ENCODE results near the gene SLAIN1. TPM values are rescaled to one million over a fixed set of nuclear protein-coding genes. Genes with fewer than 3 reads are reported as not detected.

Gene SLAIN1
- polyA plus RNA-seq, 3 donors, result 0.43 to 1.4 (median 0.75) TPM

DNA sequence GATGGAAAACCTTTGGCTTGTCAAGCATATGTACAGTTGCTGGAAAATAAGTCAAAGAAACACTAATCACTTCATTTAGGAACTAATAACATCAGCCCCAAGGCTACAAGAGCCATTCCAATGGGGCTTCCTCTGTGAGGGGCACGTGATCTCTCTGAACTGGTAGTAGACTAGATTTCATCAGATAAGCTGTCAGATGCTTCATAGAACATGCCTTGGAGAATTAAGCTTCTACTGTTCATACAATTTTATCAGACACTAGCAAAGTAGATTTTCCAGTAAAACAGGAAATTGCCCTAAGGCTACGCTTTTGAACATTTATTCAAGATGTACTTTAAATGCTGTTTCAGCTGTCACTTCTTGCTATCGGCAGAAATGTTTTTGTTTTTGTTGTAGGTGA, 113.4 kb downstream of the SLAIN1 start:
- H3K36me3 ChIP-seq (replicated peaks in 1 of 2; ENCODE audit: control insufficient read depth in 1 of 2, insufficient read depth in 2 of 2, low read length in 2 of 2), result no peaks in the 10 kb centered on the region
- no peak overlapping the region for H3K4me3 ChIP-seq (replicated peaks in 1 of 3; ENCODE audit: low read depth in 2 of 3, low read length in 3 of 3)
- H3K4me1 ChIP-seq (ENCODE audit: control insufficient read depth in 1 of 2, insufficient read depth in 2 of 2, low read length in 2 of 2), result peaks cover 16 to 19% of the 10 kb centered on the region in 2 donors
- H3K36me3 Mint-ChIP-seq, result no peaks in the 10 kb centered on the region
- no peaks in the 10 kb centered on the region for H3K9me3 ChIP-seq (replicated peaks in 1 of 2; ENCODE audit: control insufficient read depth in 1 of 2, insufficient read depth in 1 of 2, low read length in 2 of 2)
- no peaks in the 10 kb centered on the region for H4K20me1 ChIP-seq (ENCODE audit: insufficient read depth, low read length)
- H3K4me2 ChIP-seq (replicated peaks; ENCODE audit: extremely low read depth, low read length, poor library complexity, severe bottlenecking), result peak overlapping the region; percentile 0
- WGBS (ENCODE audit: insufficient coverage), result no CpG with 5 or more reads among the region's 3 CpGs
- H2AFZ ChIP-seq (ENCODE audit: insufficient read depth, low read depth, low read length, poor library complexity, severe bottlenecking), result no peak overlapping the region
- no peak overlapping the region for H3K27ac Mint-ChIP-seq
- intact Hi-C loops (cut with micrococcal nuclease), result no loop called here
- no peak overlapping the region for H3K4me3 Mint-ChIP-seq
- no peak overlapping the region for H3K27ac ChIP-seq (ENCODE audit: low read depth in 1 of 2, low read length in 2 of 2)
- TF ChIP-seq, protein P1, sequence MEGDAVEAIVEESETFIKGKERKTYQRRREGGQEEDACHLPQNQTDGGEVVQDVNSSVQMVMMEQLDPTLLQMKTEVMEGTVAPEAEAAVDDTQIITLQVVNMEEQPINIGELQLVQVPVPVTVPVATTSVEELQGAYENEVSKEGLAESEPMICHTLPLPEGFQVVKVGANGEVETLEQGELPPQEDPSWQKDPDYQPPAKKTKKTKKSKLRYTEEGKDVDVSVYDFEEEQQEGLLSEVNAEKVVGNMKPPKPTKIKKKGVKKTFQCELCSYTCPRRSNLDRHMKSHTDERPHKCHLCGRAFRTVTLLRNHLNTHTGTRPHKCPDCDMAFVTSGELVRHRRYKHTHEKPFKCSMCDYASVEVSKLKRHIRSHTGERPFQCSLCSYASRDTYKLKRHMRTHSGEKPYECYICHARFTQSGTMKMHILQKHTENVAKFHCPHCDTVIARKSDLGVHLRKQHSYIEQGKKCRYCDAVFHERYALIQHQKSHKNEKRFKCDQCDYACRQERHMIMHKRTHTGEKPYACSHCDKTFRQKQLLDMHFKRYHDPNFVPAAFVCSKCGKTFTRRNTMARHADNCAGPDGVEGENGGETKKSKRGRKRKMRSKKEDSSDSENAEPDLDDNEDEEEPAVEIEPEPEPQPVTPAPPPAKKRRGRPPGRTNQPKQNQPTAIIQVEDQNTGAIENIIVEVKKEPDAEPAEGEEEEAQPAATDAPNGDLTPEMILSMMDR (IDR thresholded peaks at IDR 0.05), result no peak
- H3K9ac ChIP-seq (ENCODE audit: insufficient read depth, low read length, poor library complexity, severe bottlenecking), result no peak overlapping the region
- H3K9me3 Mint-ChIP-seq, result peaks cover 0 to 4% (median 0%) of the 10 kb centered on the region in 7 donors
- no peaks in the 10 kb centered on the region for H3K79me2 ChIP-seq (ENCODE audit: insufficient read depth, low read length)
- no peaks in the 10 kb centered on the region for H3K27me3 Mint-ChIP-seq (ENCODE audit: low read depth in 3 of 3)
- no peaks in the 10 kb centered on the region for H3K27me3 ChIP-seq (ENCODE audit: control insufficient read depth in 2 of 2, insufficient read depth in 2 of 2, low read length in 2 of 2)
- peak in 2 of 3 donors; percentile 9 to 26 for DNase-seq
- peaks cover 20% of the 10 kb centered on the region for H3K4me1 Mint-ChIP-seq

DNA sequence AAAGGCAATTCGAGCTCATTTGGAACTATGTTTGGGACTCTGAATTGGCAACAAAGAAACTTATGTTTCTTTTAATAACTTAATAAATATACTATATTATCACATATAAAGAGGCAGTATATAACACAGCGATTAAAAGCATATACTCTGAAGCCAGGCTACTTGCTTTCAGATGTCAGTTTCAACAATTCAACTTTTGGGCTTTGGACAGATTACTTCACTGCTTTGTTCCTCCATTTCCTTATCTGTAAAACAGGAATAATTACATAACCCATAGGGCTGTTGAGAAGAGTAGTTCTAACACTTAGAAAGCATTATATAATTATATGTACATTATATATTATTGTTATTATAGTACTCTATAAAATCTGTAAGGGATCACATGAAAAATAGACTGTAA, 113.9 kb downstream of the SLAIN1 start:
- Histone ChIP-seq H4K20me1 (ENCODE audit: insufficient read depth, low read length) (no peaks in the 10 kb centered on the region), H3K9me3 (replicated peaks in 1 of 2; ENCODE audit: control insufficient read depth in 1 of 2, insufficient read depth in 1 of 2, low read length in 2 of 2) (no peaks in the 10 kb centered on the region), H3K9ac (ENCODE audit: insufficient read depth, low read length, poor library complexity, severe bottlenecking) (no peak overlapping the region), H3K27ac (ENCODE audit: low read depth in 1 of 2, low read length in 2 of 2) (no peak overlapping the region), H2AFZ (ENCODE audit: insufficient read depth, low read depth, low read length, poor library complexity, severe bottlenecking) (no peak overlapping the region), H3K27me3 (ENCODE audit: control insufficient read depth in 2 of 2, insufficient read depth in 2 of 2, low read length in 2 of 2) (no peaks in the 10 kb centered on the region), H3K4me3 (replicated peaks in 1 of 3; ENCODE audit: low read depth in 2 of 3, low read length in 3 of 3) (no peak overlapping the region), H3K4me2 (replicated peaks; ENCODE audit: extremely low read depth, low read length, poor library complexity, severe bottlenecking) (peak overlapping the region; percentile 0), H3K79me2 (ENCODE audit: insufficient read depth, low read length) (no peaks in the 10 kb centered on the region), H3K36me3 (replicated peaks in 1 of 2; ENCODE audit: control insufficient read depth in 1 of 2, insufficient read depth in 2 of 2, low read length in 2 of 2) (no peaks in the 10 kb centered on the region), H3K4me1 (ENCODE audit: control insufficient read depth in 1 of 2, insufficient read depth in 2 of 2, low read length in 2 of 2) (peaks cover 19 to 24% of the 10 kb centered on the region in 2 donors)
- TF ChIP-seq, protein P1 (IDR thresholded peaks at IDR 0.05), result no peak
- Mint-ChIP-seq H3K4me1 (peaks cover 25% of the 10 kb centered on the region), H3K27me3 (ENCODE audit: low read depth in 3 of 3) (no peaks in the 10 kb centered on the region), H3K4me3 (no peak overlapping the region), H3K36me3 (no peaks in the 10 kb centered on the region), H3K9me3 (peaks cover 0 to 4% (median 0%) of the 10 kb centered on the region in 7 donors), H3K27ac (no peak overlapping the region)
- intact Hi-C loops (cut with micrococcal nuclease), result no loop called here
- WGBS (ENCODE audit: insufficient coverage), result no CpG with 5 or more reads among the region's 2 CpGs
- no peak for DNase-seq

Measured in CD14-positive monocyte (primary cell).